Neuron (in vitro differentiated cells): Measurements from ENCODE around the gene R3HCC1L.
"Not testable (repeated sequence)": the region's sequence is repeated elsewhere in the genome, so short reads cannot be mapped to it uniquely, and the experiment has no call there.

Experiments used
- H2AFZ ChIP-seq: one replicate; pipeline ENCODE4 v1.6.1; 2013; ENCODE audit warnings: low read depth, mild to moderate bottlenecking, inconsistent platforms, low read length, moderate library complexity
- H3K27me3 ChIP-seq: one replicate; pipeline ENCODE4 v1.6.1; 2013; ENCODE audit warnings: low read length; ENCODE audit not compliant: insufficient read depth
- H3K36me3 ChIP-seq: one replicate; pipeline ENCODE4 v1.6.1; 2013; ENCODE audit warnings: low read length; ENCODE audit not compliant: insufficient read depth
- H3K4me1 ChIP-seq: one replicate; pipeline ENCODE4 v1.6.1; 2013; ENCODE audit warnings: low read length; ENCODE audit not compliant: insufficient read depth
- H3K4me3 ChIP-seq: 2 replicates; pipeline ENCODE4 v1.5.1; 2013; ENCODE audit warnings: mild to moderate bottlenecking, low read length, moderate library complexity
- H3K9me3 ChIP-seq: one replicate; pipeline ENCODE4 v1.6.1; 2013; ENCODE audit warnings: low read length

R3HCC1L gene

GRCh38 chr10:98136775-98137174 lies 2.3 kb downstream of the R3HCC1L start:
- H3K36me3 ChIP-seq, H3K27me3 ChIP-seq, H2AFZ ChIP-seq, H3K4me1 ChIP-seq, H3K4me3 ChIP-seq, H3K9me3 ChIP-seq: not testable (repeated sequence)

GRCh38 chr10:98138031-98138430 lies 3.6 kb downstream of the R3HCC1L start:
- Histone ChIP-seq H3K36me3 (no peaks in the 10 kb centered on the region), H3K4me1 (peaks cover 6% of the 10 kb centered on the region), H2AFZ (no peak overlapping the region)

GRCh38 chr10:98139431-98139830 lies 5.0 kb downstream of the R3HCC1L start:
- H3K9me3 ChIP-seq: no peaks in the 10 kb centered on the region
- no peaks in the 10 kb centered on the region for H3K27me3 ChIP-seq
- H2AFZ ChIP-seq: no peak overlapping the region
- no peaks in the 10 kb centered on the region for H3K36me3 ChIP-seq
- H3K4me1 ChIP-seq: peaks cover 6% of the 10 kb centered on the region
- H3K4me3 ChIP-seq: no peak overlapping the region

More at GRCh38 chr10:98138031-98138430, 3.6 kb downstream of the R3HCC1L start:
- H3K4me3 ChIP-seq: no peak overlapping the region
- H3K27me3 ChIP-seq: no peaks in the 10 kb centered on the region
- H3K9me3 ChIP-seq: no peaks in the 10 kb centered on the region

GRCh38 chr10:98141484-98142073 lies 7.1 kb downstream of the R3HCC1L start:
- no peaks in the 10 kb centered on the region for H3K27me3 ChIP-seq
- no peaks in the 10 kb centered on the region for H3K4me1 ChIP-seq
- peaks cover 3% of the 10 kb centered on the region for H3K9me3 ChIP-seq
- H2AFZ ChIP-seq: no peak overlapping the region
- no peak overlapping the region for H3K4me3 ChIP-seq
- no peaks in the 10 kb centered on the region for H3K36me3 ChIP-seq

- H3K27me3 ChIP-seq: no peaks in the 10 kb centered on the region
- peaks cover 8% of the 10 kb centered on the region for H3K9me3 ChIP-seq
- H2AFZ ChIP-seq: no peak overlapping the region
- no peak overlapping the region for H3K4me3 ChIP-seq
- H3K4me1 ChIP-seq: no peaks in the 10 kb centered on the region
- H3K36me3 ChIP-seq: no peaks in the 10 kb centered on the region
Measured at GRCh38 chr10:98144985-98145384, 10.5 kb downstream of the R3HCC1L start.

GRCh38 chr10:98149858-98150257 lies 15.4 kb downstream of the R3HCC1L start:
- Histone ChIP-seq H3K27me3 (no peaks in the 10 kb centered on the region), H2AFZ (no peak overlapping the region), H3K9me3 (peaks cover 19% of the 10 kb centered on the region), H3K36me3 (peaks cover 2% of the 10 kb centered on the region), H3K4me1 (peaks cover 3% of the 10 kb centered on the region), H3K4me3 (no peak overlapping the region)

GRCh38 chr10:98150544-98150943 lies 16.1 kb downstream of the R3HCC1L start:
- Histone ChIP-seq H3K27me3 (no peaks in the 10 kb centered on the region), H3K9me3 (peaks cover 19% of the 10 kb centered on the region), H2AFZ (no peak overlapping the region), H3K4me3 (no peak overlapping the region), H3K36me3 (peaks cover 2% of the 10 kb centered on the region), H3K4me1 (peaks cover 3% of the 10 kb centered on the region)

- H3K4me1 ChIP-seq, H3K4me3 ChIP-seq, H2AFZ ChIP-seq, H3K27me3 ChIP-seq, H3K36me3 ChIP-seq: not testable (repeated sequence)
- H3K9me3 ChIP-seq: peaks cover 14% of the 10 kb centered on the region
Measured at GRCh38 chr10:98152778-98153177, 18.3 kb downstream of the R3HCC1L start.

- H2AFZ ChIP-seq, H3K4me3 ChIP-seq, H3K36me3 ChIP-seq, H3K27me3 ChIP-seq, H3K4me1 ChIP-seq: not testable (repeated sequence)
- H3K9me3 ChIP-seq: peaks cover 14% of the 10 kb centered on the region
Measured at GRCh38 chr10:98153213-98153958, 18.9 kb downstream of the R3HCC1L start.

- H3K4me3 ChIP-seq: no peak overlapping the region
- H3K36me3 ChIP-seq: peaks cover 2% of the 10 kb centered on the region
- H3K9me3 ChIP-seq: peaks cover 14% of the 10 kb centered on the region
- H3K27me3 ChIP-seq: no peaks in the 10 kb centered on the region
- peaks cover 3% of the 10 kb centered on the region for H3K4me1 ChIP-seq
- H2AFZ ChIP-seq: no peak overlapping the region
Measured at GRCh38 chr10:98154076-98154475, 19.6 kb downstream of the R3HCC1L start.

- Histone ChIP-seq H2AFZ (no peak overlapping the region), H3K4me3 (no peak overlapping the region), H3K4me1 (peaks cover 3% of the 10 kb centered on the region), H3K36me3 (peaks cover 2% of the 10 kb centered on the region), H3K27me3 (no peaks in the 10 kb centered on the region), H3K9me3 (no peaks in the 10 kb centered on the region)
Measured at GRCh38 chr10:98158576-98158975, 24.1 kb downstream of the R3HCC1L start.

- Histone ChIP-seq H3K4me1 (no peaks in the 10 kb centered on the region), H3K27me3 (no peaks in the 10 kb centered on the region), H2AFZ (no peak overlapping the region), H3K9me3 (no peaks in the 10 kb centered on the region), H3K4me3 (no peak overlapping the region), H3K36me3 (peaks cover 15% of the 10 kb centered on the region)
Measured at GRCh38 chr10:98163941-98164340, 29.5 kb downstream of the R3HCC1L start.

GRCh38 chr10:98167191-98167590 lies 32.7 kb downstream of the R3HCC1L start:
- Histone ChIP-seq H2AFZ (no peak overlapping the region), H3K27me3 (no peaks in the 10 kb centered on the region), H3K4me1 (no peaks in the 10 kb centered on the region), H3K4me3 (no peak overlapping the region), H3K36me3 (peaks cover 15% of the 10 kb centered on the region), H3K9me3 (no peaks in the 10 kb centered on the region)

GRCh38 chr10:98168147-98168546 lies 33.7 kb downstream of the R3HCC1L start:
- no peaks in the 10 kb centered on the region for H3K4me1 ChIP-seq
- H3K9me3 ChIP-seq: no peaks in the 10 kb centered on the region
- no peak overlapping the region for H2AFZ ChIP-seq
- H3K27me3 ChIP-seq: no peaks in the 10 kb centered on the region
- H3K4me3 ChIP-seq: no peak overlapping the region
- H3K36me3 ChIP-seq: peaks cover 15% of the 10 kb centered on the region
